RPMI7951 (cell line): Measurements from ENCODE around the gene CFAP46. TPM values are rescaled to one million over a fixed set of nuclear protein-coding genes. Genes with fewer than 3 reads are reported as not detected.

ENCODE experiments used
- DNase-seq: peaks from one replicate; pipeline ENCODE4 v3.0.0-alpha.2; 2012; ENCODE audit warnings: low read depth
- total RNA-seq: library from RNA; depleted of rRNA; stranded (reverse); fragments of >200 nt; shearing (Covaris generic); gene quantifications from 2 replicates; pipeline ENCODE4 v1.2.3, GENCODE V29; 2014

The CFAP46 gene
- total RNA-seq, 1 experiment from 2014 or later, result not detected

GRCh38 chr10:132789659-132790148 lies 152.7 kb downstream of the CFAP46 start:
- DNase-seq, result no peak

- DNase-seq, result no peak
Measured at GRCh38 chr10:132788831-132789219, 153.5 kb downstream of the CFAP46 start.

- no peak for DNase-seq
Measured at GRCh38 chr10:132788180-132788830, 154.1 kb downstream of the CFAP46 start.

- no peak for DNase-seq
Measured at GRCh38 chr10:132787495-132788179, 154.7 kb downstream of the CFAP46 start.

GRCh38 chr10:132786884-132787494 lies 155.4 kb downstream of the CFAP46 start:
- DNase-seq, result no peak

- no peak for DNase-seq
Measured at GRCh38 chr10:132786476-132786883, 155.9 kb downstream of the CFAP46 start.

- no peak for DNase-seq
Measured at GRCh38 chr10:132785723-132786475, 156.5 kb downstream of the CFAP46 start, which contains the start of gene NKX6-2. Gene NKX6-2 (minus strand): TSS chr10:132786147. CDS start chr10:132785948, 199 bp downstream.

GRCh38 chr10:132784866-132785722 lies 157.3 kb downstream of the CFAP46 start:
- no peak for DNase-seq

GRCh38 chr10:132783940-132784865 lies 158.2 kb downstream of the CFAP46 start:
- DNase-seq, result no peak

GRCh38 chr10:132783165-132783939 lies 159.0 kb downstream of the CFAP46 start:
- DNase-seq, result no peak

- DNase-seq, result no peak
Measured at GRCh38 chr10:132781556-132781955, 160.8 kb downstream of the CFAP46 start.

- DNase-seq, result no peak
Measured at GRCh38 chr10:132780356-132780755, 162.0 kb downstream of the CFAP46 start.

GRCh38 chr10:132779549-132780294 lies 162.6 kb downstream of the CFAP46 start:
- no peak for DNase-seq

GRCh38 chr10:132777441-132777840 lies 164.9 kb downstream of the CFAP46 start:
- DNase-seq, result no peak

- DNase-seq, result no peak
Measured at GRCh38 chr10:132776821-132777220, 165.5 kb downstream of the CFAP46 start.

- DNase-seq, result no peak
Measured at GRCh38 chr10:132776186-132776585, 166.2 kb downstream of the CFAP46 start.

- DNase-seq, result no peak
Measured at GRCh38 chr10:132774902-132775863, 167.2 kb downstream of the CFAP46 start.
